ENCODE results near the gene OPRD1. TPM values are rescaled to one million over a fixed set of nuclear protein-coding genes. Genes with fewer than 3 reads are reported as not detected.

OPRD1 gene
- total and polyA plus RNA-seq, 2 of the 4 experiments (the other 2 are of a cell fraction): under 0.01 TPM; not detected in 1

GRCh38 chr1:28882009-28882628 is 70.1 kb downstream of the OPRD1 start (continued):
- TF ChIP-seq MXI1 (IDR thresholded peaks at IDR 0.05; ENCODE audit: borderline replicate concordance, low read depth, low read length): no peak
- TF ChIP-seq SMC3 (IDR thresholded peaks at IDR 0.05; ENCODE audit: low read depth, low read length): peak; percentile 100

- Histone ChIP-seq H3K36me3 (ENCODE audit: control insufficient read depth, insufficient read depth, low read length) (no peaks in the 10 kb centered on the region), H4K8ac (ENCODE audit: low read depth in 2 of 2, low read length in 2 of 2) (no peak overlapping the region), H4K91ac (ENCODE audit: insufficient read depth, low read depth, low read length) (no peak overlapping the region), H3K14ac (replicated peaks; ENCODE audit: low read depth, low read length) (no peak overlapping the region), H3K18ac (ENCODE audit: low read depth, low read length) (no peak overlapping the region), H3K79me1 (ENCODE audit: low read depth in 1 of 2, low read length in 2 of 2) (no peaks in the 10 kb centered on the region), H3K23ac (ENCODE audit: low read depth, low read length) (0 out of 2 replicates have a peak overlapping the region, but pooled peaks have one; percentile 31), H2BK120ac (ENCODE audit: low read depth, low read length) (peak overlapping the region; percentile 22; the same call in 1 of the 2 replicates), H3K9me1 (ENCODE audit: insufficient read depth, low read length) (peaks cover 10% of the 10 kb centered on the region; the same call in 1 of the 2 replicates), H3K27me3 (ENCODE audit: control insufficient read depth, insufficient read depth, low read length) (peaks cover 7% of the 10 kb centered on the region), H4K20me1 (ENCODE audit: insufficient read depth, low read length) (no peaks in the 10 kb centered on the region), H2AK9ac (replicated peaks; ENCODE audit: low read depth, low read length, poor library complexity) (no peak overlapping the region), H3K4me3 (ENCODE audit: insufficient read depth, low read depth, low read length) (no peak overlapping the region), H2BK5ac (ENCODE audit: low read depth, low read length, poor library complexity, severe bottlenecking) (no peak overlapping the region), H3K9ac (ENCODE audit: low read depth, low read length) (no peak overlapping the region), H3K27ac (ENCODE audit: insufficient read depth, low read length) (no peak overlapping the region), H2BK20ac (ENCODE audit: low read depth, low read length) (no peak overlapping the region), H2AFZ (replicated peaks; ENCODE audit: low read length, poor library complexity) (peak overlapping the region; percentile 73), H3K4ac (ENCODE audit: low read depth, low read length) (no peak overlapping the region), H2BK15ac (ENCODE audit: low read depth, low read length) (peak overlapping the region; percentile 41; the same call in 2 of the 3 replicates), H4K5ac (ENCODE audit: low read depth, low read length) (no peak overlapping the region), H3K4me1 (ENCODE audit: control insufficient read depth, insufficient read depth, low read length) (peaks cover 11% of the 10 kb centered on the region), H2AK5ac (ENCODE audit: low read depth, low read length) (peak overlapping the region; percentile 71), H3K4me2 (ENCODE audit: low read depth, low read length) (no peak overlapping the region), H3K9me3 (ENCODE audit: control insufficient read depth, insufficient read depth, low read length) (no peaks in the 10 kb centered on the region), H3K56ac (ENCODE audit: extremely low read depth, insufficient read depth, low read length) (no peak overlapping the region)
- ATAC-seq (ENCODE audit: low read depth) (no peak), DNase-seq (no peak)
- no CpG with 5 or more reads among the region's 1 CpG for WGBS, 2 experiments (ENCODE audit: extremely low coverage in 2 of 2, insufficient read length in 1 of 2)
- intact Hi-C loops (cut with micrococcal nuclease) (loop anchor here (5.0 kb wide), 2 partner anchors 239 to 299 kb away; partner anchors contain the start of genes SRSF4 and TMEM200B), dilution Hi-C loops (cut with HindIII; ENCODE audit: low sequenced_read_pairs, unreplicated experiment) (no loop called here), in situ Hi-C loops (cut with MboI; ENCODE audit: low sequenced_read_pairs) (loop anchor here (5.0 kb wide), 2 partner anchors 149 to 314 kb away; no protein-coding TSS in a partner anchor)
- BruUV-seq (replicated peaks): no TSS peak
- CTCF ChIA-PET: interaction anchor here (2.5 to 4.7 kb wide), 2 partner anchors 149 to 314 kb away, joined by 19 to 133 read pairs; no protein-coding TSS in a partner anchor
- POLR2A ChIA-PET (ENCODE audit: unreplicated experiment): no interaction called here
- no peak for TF ChIP-seq FOS (IDR thresholded peaks at IDR 0.05; ENCODE audit: low read depth, low read length)
- no peak for TF ChIP-seq POLR2A (IDR thresholded peaks at IDR 0.05; ENCODE audit: low read depth, low read length)
- TF ChIP-seq BHLHE40 (IDR thresholded peaks at IDR 0.05; ENCODE audit: low read depth, low read length): no peak
- no peak for TF ChIP-seq CEBPB (IDR thresholded peaks at IDR 0.05; ENCODE audit: low read depth, low read length)
- TF ChIP-seq USF2 (IDR thresholded peaks at IDR 0.05; ENCODE audit: low read depth, low read length): no peak
- TF ChIP-seq CTCF (conservative IDR thresholded peaks at IDR 0.05; ENCODE audit: low read depth, low read length): no peak
- TF ChIP-seq RAD21 (IDR thresholded peaks at IDR 0.05; ENCODE audit: low read length): no peak
- no peak for TF ChIP-seq RCOR1 (IDR thresholded peaks at IDR 0.05; ENCODE audit: insufficient replicate concordance, low read length)
- no peak for TF ChIP-seq RFX5 (IDR thresholded peaks at IDR 0.05; ENCODE audit: low read depth, low read length)
- TF ChIP-seq, protein P1, sequence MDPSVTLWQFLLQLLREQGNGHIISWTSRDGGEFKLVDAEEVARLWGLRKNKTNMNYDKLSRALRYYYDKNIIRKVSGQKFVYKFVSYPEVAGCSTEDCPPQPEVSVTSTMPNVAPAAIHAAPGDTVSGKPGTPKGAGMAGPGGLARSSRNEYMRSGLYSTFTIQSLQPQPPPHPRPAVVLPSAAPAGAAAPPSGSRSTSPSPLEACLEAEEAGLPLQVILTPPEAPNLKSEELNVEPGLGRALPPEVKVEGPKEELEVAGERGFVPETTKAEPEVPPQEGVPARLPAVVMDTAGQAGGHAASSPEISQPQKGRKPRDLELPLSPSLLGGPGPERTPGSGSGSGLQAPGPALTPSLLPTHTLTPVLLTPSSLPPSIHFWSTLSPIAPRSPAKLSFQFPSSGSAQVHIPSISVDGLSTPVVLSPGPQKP (IDR thresholded peaks at IDR 0.05; ENCODE audit: borderline replicate concordance, low read depth, low read length): no peak
- TF ChIP-seq SMC3 (IDR thresholded peaks at IDR 0.05; ENCODE audit: low read depth, low read length): no peak
- no peak for TF ChIP-seq MAFK (IDR thresholded peaks at IDR 0.05; ENCODE audit: low read depth, low read length)
Measured at GRCh38 chr1:28883242-28883616, 71.3 kb downstream of the OPRD1 start.
